DMS153 treated with DMSO at 0.1 percent for 48 hours (cell line): ENCODE results near the gene FGF18.
"Not testable (repeated sequence)": the region's sequence is repeated elsewhere in the genome, so short reads cannot be mapped to it uniquely, and the experiment has no call there.

Source experiments
- DNase-seq: peaks from one replicate; lab custom pipeline; 2025; ENCODE audit not compliant: unreplicated experiment; lab: John Stamatoyannopoulos, UW

FGF18 gene

DNA sequence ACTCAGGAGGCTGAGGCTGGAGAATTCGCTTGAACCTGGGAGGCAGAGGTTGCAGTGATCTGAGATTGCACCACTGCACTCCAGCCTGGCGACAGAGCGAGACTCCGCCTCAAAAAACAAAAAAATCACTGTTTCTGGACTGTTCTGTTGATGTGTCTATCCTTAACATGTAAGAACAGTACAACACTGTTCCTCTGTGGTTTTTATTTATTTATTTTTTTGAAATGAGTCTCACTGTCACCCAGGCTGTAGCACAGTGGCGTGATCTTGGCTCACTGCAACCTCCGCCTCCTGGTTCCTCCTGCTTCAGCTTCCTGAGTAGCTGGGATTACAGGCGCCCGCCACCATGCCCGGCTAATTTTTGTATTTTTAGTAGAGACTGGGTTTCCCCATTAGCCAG is 20.8 kb upstream of the FGF18 start:
- not testable (repeated sequence) for DNase-seq

- DNase-seq: no peak
Observed at GRCh38 chr5:171400169-171400568, 19.3 kb upstream of the FGF18 start.

- DNase-seq: no peak
Observed at GRCh38 chr5:171401167-171401947, 18.1 kb upstream of the FGF18 start.

DNA sequence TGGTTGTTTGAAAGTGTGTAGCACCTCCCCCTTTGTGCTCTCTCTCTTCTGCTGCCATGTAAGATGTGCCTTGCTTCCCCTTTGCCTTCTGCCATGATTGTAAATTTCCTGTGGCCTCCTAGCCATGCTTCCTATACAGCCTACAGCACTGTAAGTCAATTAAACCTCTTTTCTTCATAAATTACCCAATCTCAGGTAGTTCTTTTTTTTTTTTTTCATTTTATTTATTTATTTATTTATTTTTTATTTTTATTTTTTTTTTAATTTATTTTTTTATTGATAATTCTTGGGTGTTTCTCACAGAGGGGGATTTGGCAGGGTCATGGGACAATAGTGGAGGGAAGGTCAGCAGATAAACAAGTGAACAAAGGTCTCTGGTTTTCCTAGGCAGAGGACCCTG is 16.7 kb upstream of the FGF18 start:
- not testable (repeated sequence) for DNase-seq

- no peak for DNase-seq
Observed at GRCh38 chr5:171405615-171406014, 13.8 kb upstream of the FGF18 start.

DNA sequence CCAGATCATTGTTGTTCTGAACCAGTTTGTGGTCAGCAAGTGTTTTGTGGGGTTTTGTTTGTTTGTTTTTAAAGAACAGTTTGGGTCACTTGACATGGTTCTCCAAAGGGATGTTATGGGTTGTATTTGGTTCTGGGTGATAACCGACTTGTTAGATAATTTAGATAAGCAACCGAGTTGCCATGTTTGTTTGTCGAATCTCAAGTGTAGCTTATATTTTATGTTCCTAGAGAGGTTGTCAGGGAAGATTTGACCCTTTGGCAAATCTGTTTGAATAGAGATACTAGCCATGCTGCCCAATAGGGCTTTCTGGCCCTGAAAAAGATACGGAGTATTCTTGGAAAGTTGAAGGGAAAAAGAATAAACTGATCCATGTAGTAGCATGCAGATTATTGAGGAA is 12.2 kb upstream of the FGF18 start:
- no peak for DNase-seq

- no peak for DNase-seq
Observed at GRCh38 chr5:171409164-171410136, 10.0 kb upstream of the FGF18 start.

DNA sequence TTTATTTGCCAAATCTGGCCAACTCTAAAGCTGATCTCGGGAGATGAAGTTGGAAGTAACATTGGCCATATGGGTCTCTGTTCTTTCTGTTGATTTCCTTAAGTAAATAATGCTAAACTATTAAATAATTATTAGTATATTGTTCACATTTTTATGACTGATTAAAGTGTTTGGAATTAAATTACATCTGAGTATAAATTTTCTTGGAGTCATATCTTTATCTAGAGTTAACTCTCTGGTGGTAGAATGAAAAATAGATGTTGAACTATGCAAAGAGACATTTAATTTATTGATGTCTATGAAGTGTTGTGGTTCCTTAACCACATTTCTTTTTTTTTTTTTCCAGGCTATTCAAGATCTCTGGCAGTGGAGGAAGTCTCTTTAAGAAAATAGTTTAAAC is 9.3 kb upstream of the FGF18 start:
- DNase-seq: no peak

DNA sequence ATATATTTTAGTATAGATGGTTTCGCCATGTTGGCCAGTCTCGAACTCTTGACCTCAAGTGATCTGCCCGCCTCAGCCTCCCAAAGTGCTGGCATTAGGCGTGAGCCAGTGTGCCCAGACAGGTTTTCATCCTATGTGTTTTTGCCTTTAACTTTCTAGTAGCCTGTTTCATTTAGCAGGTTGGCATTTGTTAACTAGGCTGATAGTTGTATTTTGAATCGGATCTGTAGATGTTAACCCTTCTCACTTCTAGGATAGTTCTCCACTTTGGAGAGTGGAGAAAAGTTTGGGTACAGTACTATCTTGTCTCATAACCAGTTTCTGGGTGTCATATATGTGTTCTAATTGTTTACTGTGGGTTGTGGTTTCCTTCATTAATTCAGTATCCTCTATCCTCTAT is 7.3 kb upstream of the FGF18 start:
- no peak for DNase-seq

- no peak for DNase-seq
Observed at GRCh38 chr5:171413153-171413910, 6.1 kb upstream of the FGF18 start.

DNA sequence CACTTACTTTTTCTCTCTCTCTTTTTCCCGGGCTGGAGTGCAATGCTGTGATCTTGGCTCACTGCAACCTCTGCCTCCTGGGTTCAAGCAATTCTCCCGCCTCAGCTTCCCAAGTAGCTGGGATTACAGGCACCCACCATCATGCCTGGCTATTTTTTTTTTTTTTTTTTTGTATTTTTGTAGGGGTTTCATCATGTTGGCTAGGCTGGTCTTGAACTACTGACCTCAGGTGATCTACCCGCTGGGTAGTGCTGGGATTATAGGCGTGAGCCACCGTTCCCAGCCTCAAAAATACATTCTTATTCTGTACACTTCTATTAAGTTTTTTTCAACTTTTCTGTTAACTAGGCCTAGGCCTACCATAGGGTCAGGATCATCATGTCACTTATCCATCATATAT is 5.5 kb upstream of the FGF18 start:
- DNase-seq: not testable (repeated sequence)

- DNase-seq: no peak
Observed at GRCh38 chr5:171415115-171415730, 4.2 kb upstream of the FGF18 start.

GRCh38 chr5:171416160-171417049 is 3.0 kb upstream of the FGF18 start:
- no peak for DNase-seq

GRCh38 chr5:171418316-171418981 is 998 bp upstream of the FGF18 start:
- no peak for DNase-seq

DNA sequence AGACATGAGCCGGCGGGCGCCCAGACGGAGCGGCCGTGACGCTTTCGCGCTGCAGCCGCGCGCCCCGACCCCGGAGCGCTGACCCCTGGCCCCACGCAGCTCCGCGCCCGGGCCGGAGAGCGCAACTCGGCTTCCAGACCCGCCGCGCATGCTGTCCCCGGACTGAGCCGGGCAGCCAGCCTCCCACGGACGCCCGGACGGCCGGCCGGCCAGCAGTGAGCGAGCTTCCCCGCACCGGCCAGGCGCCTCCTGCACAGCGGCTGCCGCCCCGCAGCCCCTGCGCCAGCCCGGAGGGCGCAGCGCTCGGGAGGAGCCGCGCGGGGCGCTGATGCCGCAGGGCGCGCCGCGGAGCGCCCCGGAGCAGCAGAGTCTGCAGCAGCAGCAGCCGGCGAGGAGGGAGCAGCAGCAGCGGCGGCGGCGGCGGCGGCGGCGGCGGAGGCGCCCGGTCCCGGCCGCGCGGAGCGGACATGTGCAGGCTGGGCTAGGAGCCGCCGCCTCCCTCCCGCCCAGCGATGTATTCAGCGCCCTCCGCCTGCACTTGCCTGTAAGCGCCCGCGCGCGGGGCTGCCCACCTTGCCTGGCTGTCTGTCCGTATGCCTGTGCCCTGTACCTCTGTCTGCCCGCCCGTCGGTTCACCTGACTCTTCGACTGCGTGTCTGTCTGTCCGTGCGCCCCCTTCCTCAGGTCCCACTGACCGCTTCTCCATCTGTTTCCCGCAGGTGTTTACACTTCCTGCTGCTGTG is 412 bp downstream of the FGF18 start:
- no peak for DNase-seq

GRCh38 chr5:171420431-171421241 is 1.2 kb downstream of the FGF18 start:
- DNase-seq: no peak

GRCh38 chr5:171421331-171422262 is 2.1 kb downstream of the FGF18 start:
- DNase-seq: no peak
